GM06990 (cell line): Measurements from ENCODE around the gene ABCF3.

Experiments used
- DNase-seq: peaks from one replicate; pipeline ENCODE4 v3.0.0-alpha.2; 2011; ENCODE audit not compliant: insufficient read length; ENCODE audit errors: extremely low read depth
- H3K27me3 ChIP-seq: replicated peaks from 2 replicates; pipeline ENCODE4 v1.6.0; 2011; ENCODE audit warnings: low read length; ENCODE audit not compliant: control insufficient read depth, insufficient read depth
- H3K36me3 ChIP-seq: 2 replicates; pipeline ENCODE4 v1.5.1; 2011; ENCODE audit warnings: low read length; ENCODE audit not compliant: control insufficient read depth, insufficient read depth
- H3K4me3 ChIP-seq: replicated peaks from 2 replicates; pipeline ENCODE4 v1.5.1; 2011; ENCODE audit warnings: low read depth, mild to moderate bottlenecking, control low read depth, low read length
- TF ChIP-seq, protein P1 (sequence below): IDR thresholded peaks from 2 replicates; pipeline ENCODE4 v1.5.1; 2011; ENCODE audit warnings: low read length, control low read depth, mild to moderate bottlenecking, inconsistent platforms; ENCODE audit not compliant: insufficient read depth, poor library complexity, severe bottlenecking

The ABCF3 gene

GRCh38 chr3:184193991-184194539, 8.1 kb downstream of the ABCF3 start:
- H3K36me3 ChIP-seq, result peaks cover 41% of the 10 kb centered on the region

DNA sequence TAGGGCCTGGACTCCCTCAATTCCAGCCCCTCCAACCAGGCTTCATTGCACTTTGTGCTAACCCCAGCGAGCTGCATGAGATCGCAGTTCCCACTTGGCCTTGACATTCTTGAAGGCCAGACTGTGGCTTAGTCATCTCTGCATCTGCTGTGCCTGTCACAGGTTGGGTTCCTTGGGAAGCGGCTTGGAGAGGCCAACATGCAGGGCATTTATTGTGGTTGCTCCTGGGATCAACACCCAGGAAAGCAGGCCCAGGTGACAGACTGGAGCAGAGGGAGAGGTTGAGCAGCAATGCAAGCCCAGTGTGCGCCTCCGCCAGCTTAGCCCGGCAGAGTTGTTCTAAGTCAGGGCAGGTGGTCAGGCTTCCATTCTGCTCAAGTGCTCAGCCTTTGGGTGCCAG, 10.5 kb downstream of the ABCF3 start:
- Histone ChIP-seq H3K4me3 (no peak overlapping the region), H3K27me3 (no peaks in the 10 kb centered on the region), H3K36me3 (peaks cover 25% of the 10 kb centered on the region)
- DNase-seq, result no peak
- TF ChIP-seq, protein P1, sequence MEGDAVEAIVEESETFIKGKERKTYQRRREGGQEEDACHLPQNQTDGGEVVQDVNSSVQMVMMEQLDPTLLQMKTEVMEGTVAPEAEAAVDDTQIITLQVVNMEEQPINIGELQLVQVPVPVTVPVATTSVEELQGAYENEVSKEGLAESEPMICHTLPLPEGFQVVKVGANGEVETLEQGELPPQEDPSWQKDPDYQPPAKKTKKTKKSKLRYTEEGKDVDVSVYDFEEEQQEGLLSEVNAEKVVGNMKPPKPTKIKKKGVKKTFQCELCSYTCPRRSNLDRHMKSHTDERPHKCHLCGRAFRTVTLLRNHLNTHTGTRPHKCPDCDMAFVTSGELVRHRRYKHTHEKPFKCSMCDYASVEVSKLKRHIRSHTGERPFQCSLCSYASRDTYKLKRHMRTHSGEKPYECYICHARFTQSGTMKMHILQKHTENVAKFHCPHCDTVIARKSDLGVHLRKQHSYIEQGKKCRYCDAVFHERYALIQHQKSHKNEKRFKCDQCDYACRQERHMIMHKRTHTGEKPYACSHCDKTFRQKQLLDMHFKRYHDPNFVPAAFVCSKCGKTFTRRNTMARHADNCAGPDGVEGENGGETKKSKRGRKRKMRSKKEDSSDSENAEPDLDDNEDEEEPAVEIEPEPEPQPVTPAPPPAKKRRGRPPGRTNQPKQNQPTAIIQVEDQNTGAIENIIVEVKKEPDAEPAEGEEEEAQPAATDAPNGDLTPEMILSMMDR, result no peak

More at GRCh38 chr3:184193991-184194539, 8.1 kb downstream of the ABCF3 start:
- no peak for DNase-seq
- TF ChIP-seq, protein P1, result no peak
- Histone ChIP-seq H3K27me3 (no peaks in the 10 kb centered on the region), H3K4me3 (no peak overlapping the region)

- no peak overlapping the region for H3K4me3 ChIP-seq
- no peak for DNase-seq
- peaks cover 12% of the 10 kb centered on the region for H3K36me3 ChIP-seq
- TF ChIP-seq, protein P1, result no peak
- no peaks in the 10 kb centered on the region for H3K27me3 ChIP-seq
Observed at GRCh38 chr3:184198509-184198908, 12.5 kb downstream of the ABCF3 start.

DNA sequence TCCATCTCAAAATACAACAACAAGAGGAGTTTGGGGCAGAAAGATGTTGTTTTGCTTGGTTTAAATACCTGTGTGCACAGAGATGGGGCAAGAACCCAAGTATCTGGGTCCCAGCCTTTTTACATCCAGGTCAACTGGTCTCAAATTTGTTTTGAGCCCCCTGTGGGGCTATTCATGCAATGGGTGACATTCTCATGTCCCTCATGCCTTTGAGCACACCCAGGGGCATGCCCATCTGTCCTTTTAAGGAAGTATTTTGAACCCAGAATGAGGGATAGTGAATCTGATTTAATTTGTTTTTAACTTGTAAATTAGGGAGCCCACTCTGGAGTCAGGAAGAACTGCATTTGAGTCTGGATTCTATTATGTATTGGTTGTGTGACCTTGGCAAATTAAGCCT, 14.8 kb downstream of the ABCF3 start:
- Histone ChIP-seq H3K36me3 (peaks cover 5% of the 10 kb centered on the region), H3K4me3 (no peak overlapping the region), H3K27me3 (no peaks in the 10 kb centered on the region)
- TF ChIP-seq, protein P1, result no peak
- no peak for DNase-seq

DNA sequence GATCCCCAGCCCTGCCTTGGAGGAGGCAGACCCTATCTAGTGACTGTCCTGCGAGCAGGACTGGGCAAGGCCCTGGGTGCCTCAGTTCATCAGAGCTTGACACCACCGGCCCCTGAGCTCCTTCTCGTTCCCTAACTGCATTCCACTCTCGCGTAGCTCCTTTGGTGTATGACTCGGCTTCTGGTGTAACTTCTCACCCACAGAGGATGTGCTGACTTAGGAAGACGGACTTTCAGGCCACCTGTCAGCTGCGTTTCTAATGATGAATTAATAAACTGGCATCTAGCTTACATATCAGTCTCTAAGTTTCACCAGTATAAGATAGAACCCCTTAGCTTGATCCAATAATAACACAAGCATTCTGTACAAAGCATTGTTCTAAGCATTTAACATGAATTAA, 17.5 kb downstream of the ABCF3 start:
- no peak overlapping the region for H3K4me3 ChIP-seq
- DNase-seq, result no peak
- no peaks in the 10 kb centered on the region for H3K27me3 ChIP-seq
- TF ChIP-seq, protein P1, result no peak
- H3K36me3 ChIP-seq, result no peaks in the 10 kb centered on the region
